ENCODE results near the gene MRPL48. TPM values are rescaled to one million over a fixed set of nuclear protein-coding genes. Genes with fewer than 3 reads are reported as not detected.

Gene MRPL48
- total RNA-seq, 1 donor from 2014 or later, result 29.3 TPM

DNA sequence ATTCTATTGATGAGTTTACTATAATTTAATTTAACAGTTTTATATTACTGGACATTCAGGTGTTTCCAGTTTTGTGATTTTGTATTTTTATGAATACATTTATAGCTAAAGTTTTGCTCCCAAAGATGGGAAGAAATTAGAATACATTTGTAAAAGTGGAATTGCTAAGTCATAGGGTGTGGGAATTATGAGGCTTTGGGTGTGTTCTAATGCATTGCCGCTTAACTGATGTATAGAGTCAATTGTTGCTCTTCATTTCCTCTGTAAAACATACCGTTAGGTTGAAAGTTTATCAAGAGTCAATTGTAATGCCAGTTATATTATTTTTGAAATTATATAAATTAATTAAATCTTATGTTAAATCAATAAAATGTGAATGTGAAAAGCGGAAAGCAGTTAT lies 105.4 kb downstream of the MRPL48 start:
- H3K27me3 Mint-ChIP-seq (ENCODE audit: low read depth), result no peaks in the 10 kb centered on the region

DNA sequence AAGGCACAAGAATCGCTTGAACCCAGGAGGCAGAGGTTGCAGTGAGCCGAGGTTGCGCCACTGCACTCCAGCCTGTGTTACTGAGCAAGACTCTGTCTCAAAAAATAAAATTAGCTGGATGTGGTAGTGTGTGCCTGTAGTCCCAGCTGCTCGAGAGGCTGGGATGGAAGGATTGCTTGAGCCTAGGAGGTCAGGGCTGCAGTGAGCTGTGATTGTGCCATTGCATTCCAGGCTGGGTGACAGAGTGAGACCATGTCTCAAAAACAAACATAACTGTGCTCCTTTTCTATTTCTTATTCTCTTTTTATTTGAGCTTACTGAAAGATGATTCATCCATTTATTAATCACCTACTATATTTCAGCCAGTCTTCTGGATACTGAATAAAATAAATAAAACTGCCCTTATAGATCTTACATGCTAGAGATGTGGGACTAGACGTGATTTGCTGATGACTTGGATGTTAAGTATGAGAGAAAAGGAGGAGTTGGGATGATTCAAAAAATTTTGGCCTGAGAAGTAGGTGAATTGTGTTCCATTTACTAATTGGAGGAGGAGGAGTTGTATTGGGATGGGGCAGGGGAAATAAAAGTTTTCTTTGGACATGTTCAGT lies 107.2 kb downstream of the MRPL48 start:
- TF ChIP-seq, protein P1, sequence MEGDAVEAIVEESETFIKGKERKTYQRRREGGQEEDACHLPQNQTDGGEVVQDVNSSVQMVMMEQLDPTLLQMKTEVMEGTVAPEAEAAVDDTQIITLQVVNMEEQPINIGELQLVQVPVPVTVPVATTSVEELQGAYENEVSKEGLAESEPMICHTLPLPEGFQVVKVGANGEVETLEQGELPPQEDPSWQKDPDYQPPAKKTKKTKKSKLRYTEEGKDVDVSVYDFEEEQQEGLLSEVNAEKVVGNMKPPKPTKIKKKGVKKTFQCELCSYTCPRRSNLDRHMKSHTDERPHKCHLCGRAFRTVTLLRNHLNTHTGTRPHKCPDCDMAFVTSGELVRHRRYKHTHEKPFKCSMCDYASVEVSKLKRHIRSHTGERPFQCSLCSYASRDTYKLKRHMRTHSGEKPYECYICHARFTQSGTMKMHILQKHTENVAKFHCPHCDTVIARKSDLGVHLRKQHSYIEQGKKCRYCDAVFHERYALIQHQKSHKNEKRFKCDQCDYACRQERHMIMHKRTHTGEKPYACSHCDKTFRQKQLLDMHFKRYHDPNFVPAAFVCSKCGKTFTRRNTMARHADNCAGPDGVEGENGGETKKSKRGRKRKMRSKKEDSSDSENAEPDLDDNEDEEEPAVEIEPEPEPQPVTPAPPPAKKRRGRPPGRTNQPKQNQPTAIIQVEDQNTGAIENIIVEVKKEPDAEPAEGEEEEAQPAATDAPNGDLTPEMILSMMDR (IDR thresholded peaks at IDR 0.05; ENCODE audit: unreplicated experiment), result no peak
- peaks cover 21% of the 10 kb centered on the region for H3K36me3 Mint-ChIP-seq
- H3K9me3 Mint-ChIP-seq, result no peaks in the 10 kb centered on the region
- no peak for DNase-seq (ENCODE audit: low spot score in 2 of 2, unreplicated experiment in 2 of 2)
- H3K4me3 Mint-ChIP-seq, result no peak overlapping the region
- no peaks in the 10 kb centered on the region for H3K4me1 Mint-ChIP-seq
- no peak overlapping the region for H3K27ac Mint-ChIP-seq
- no peaks in the 10 kb centered on the region for H3K27me3 Mint-ChIP-seq (ENCODE audit: low read depth)

More for the DNA sequence above, 105.4 kb downstream of the MRPL48 start:
- no peaks in the 10 kb centered on the region for H3K9me3 Mint-ChIP-seq
- no peak overlapping the region for H3K27ac Mint-ChIP-seq
- TF ChIP-seq, protein P1 (IDR thresholded peaks at IDR 0.05; ENCODE audit: unreplicated experiment), result no peak
- H3K4me1 Mint-ChIP-seq, result no peaks in the 10 kb centered on the region
- DNase-seq (ENCODE audit: low spot score in 2 of 2, unreplicated experiment in 2 of 2), result no peak
- H3K4me3 Mint-ChIP-seq, result no peak overlapping the region
- H3K36me3 Mint-ChIP-seq, result peaks cover 14% of the 10 kb centered on the region

DNA sequence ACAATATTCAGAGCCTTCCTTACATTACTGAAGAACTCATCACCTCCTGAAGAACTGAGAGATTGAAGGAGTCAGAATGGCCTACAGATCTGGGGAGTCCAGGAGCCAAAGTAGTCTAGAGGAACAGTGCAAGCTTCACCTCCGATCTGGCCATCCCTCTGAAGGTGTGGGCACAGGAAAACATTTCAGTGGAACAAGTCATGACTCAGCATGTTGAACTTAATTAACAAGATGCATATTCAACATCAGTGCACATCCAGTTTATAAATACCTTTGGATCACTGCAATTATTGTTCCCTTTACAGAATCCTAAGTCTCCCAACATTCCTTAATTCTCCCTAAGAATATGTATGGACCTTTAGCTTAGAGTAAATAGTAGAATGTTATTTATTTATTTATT lies 114.6 kb downstream of the MRPL48 start:
- Mint-ChIP-seq H3K27me3 (ENCODE audit: low read depth) (no peaks in the 10 kb centered on the region), H3K9me3 (no peaks in the 10 kb centered on the region), H3K4me1 (no peaks in the 10 kb centered on the region), H3K27ac (no peak overlapping the region), H3K36me3 (peaks cover 26% of the 10 kb centered on the region), H3K4me3 (no peak overlapping the region)
- DNase-seq (ENCODE audit: low spot score in 2 of 2, unreplicated experiment in 2 of 2), result no peak
- TF ChIP-seq, protein P1 (IDR thresholded peaks at IDR 0.05; ENCODE audit: unreplicated experiment), result no peak

DNA sequence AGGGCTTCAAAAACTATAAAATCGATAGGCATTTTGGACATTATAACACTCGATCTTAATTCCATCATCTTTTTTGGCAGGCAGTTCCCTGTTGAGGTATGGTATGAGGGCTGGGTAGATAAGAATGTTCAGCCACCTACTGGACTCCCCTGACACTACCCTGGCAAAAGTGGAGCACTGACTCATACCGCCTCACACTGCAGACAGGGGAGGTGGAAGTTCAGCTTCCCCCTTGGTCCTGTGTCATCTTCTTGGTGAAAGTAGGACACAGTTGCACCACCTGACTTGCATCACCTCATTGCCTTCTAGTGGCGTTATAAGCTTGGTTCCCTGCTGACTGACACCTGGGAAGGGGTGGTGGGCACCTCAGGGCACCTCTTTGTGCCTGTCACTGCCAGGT lies 119.5 kb downstream of the MRPL48 start:
- no peaks in the 10 kb centered on the region for H3K27me3 Mint-ChIP-seq (ENCODE audit: low read depth)
- TF ChIP-seq, protein P1 (IDR thresholded peaks at IDR 0.05; ENCODE audit: unreplicated experiment), result no peak
- no peak overlapping the region for H3K27ac Mint-ChIP-seq
- no peaks in the 10 kb centered on the region for H3K4me1 Mint-ChIP-seq
- H3K36me3 Mint-ChIP-seq, result peaks cover 18% of the 10 kb centered on the region
- no peak for DNase-seq (ENCODE audit: low spot score in 2 of 2, unreplicated experiment in 2 of 2)
- H3K9me3 Mint-ChIP-seq, result no peaks in the 10 kb centered on the region
- no peak overlapping the region for H3K4me3 Mint-ChIP-seq

DNA sequence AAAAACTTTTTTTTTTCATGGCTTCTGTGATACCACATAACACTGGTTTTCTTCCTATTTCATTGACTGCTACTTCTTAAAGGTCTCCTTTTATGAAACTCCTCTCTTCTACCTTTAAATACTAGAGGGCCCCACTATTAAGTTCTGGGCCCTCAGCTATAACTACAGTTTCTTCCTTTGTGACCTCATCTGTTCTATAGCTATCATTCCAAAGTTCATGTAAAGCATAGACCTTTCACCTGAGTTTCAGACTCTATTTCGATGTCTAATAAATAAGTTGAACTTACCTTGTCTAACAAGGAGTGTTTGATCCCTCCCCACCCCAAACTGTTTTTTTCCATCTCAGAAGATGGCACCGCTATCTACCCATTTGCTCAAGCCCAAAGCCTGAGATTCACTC lies 124.4 kb downstream of the MRPL48 start:
- Mint-ChIP-seq H3K36me3 (peaks cover 28% of the 10 kb centered on the region), H3K4me1 (no peaks in the 10 kb centered on the region), H3K27me3 (ENCODE audit: low read depth) (no peaks in the 10 kb centered on the region), H3K4me3 (no peak overlapping the region), H3K9me3 (no peaks in the 10 kb centered on the region), H3K27ac (no peak overlapping the region)
- TF ChIP-seq, protein P1 (IDR thresholded peaks at IDR 0.05; ENCODE audit: unreplicated experiment), result no peak
- DNase-seq (ENCODE audit: low spot score in 2 of 2, unreplicated experiment in 2 of 2), result no peak

DNA sequence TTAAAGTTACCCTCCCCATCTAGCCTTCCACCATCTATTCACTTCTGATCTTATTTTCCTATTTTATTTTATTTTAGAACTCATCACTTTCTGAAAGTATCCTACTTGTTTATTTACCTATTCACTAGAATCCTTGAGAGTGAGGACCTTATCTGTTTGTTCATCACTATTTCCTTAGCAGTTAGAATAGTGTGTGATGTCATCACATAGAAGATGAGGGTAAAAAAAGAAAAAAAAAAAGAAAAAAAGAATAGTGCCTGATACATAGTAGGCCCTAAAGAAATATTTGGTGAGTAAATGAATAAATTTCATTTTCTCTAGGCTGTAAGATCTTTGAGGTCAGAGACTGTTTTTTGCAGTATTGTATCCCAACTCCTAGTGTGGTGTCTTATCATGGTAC lies 125.8 kb downstream of the MRPL48 start:
- Mint-ChIP-seq H3K27ac (no peak overlapping the region), H3K36me3 (peaks cover 37% of the 10 kb centered on the region), H3K9me3 (no peaks in the 10 kb centered on the region), H3K4me3 (no peak overlapping the region), H3K4me1 (no peaks in the 10 kb centered on the region), H3K27me3 (ENCODE audit: low read depth) (no peaks in the 10 kb centered on the region)
- no peak for DNase-seq (ENCODE audit: low spot score in 2 of 2, unreplicated experiment in 2 of 2)
- TF ChIP-seq, protein P1 (IDR thresholded peaks at IDR 0.05; ENCODE audit: unreplicated experiment), result no peak

Measured in mesothelial cell of epicardium (in vitro differentiated cells).